HEK293T (cell line): ENCODE results near the gene RAB6A.

ENCODE experiments used
- FOXA1 ChIP-seq: fragments of 450-650 bp; IDR thresholded peaks from 2 replicates; pipeline ENCODE4 v1.6.1; 2016; ENCODE audit warnings: mild to moderate bottlenecking
- FOXK2 ChIP-seq: fragments of 450-650 bp; IDR thresholded peaks from 2 replicates; pipeline ENCODE4 v1.6.1; 2016; ENCODE audit warnings: mild to moderate bottlenecking
- FOXM1 ChIP-seq: fragments of 450-650 bp; IDR thresholded peaks from 2 replicates; pipeline ENCODE4 v1.6.1; 2017; ENCODE audit warnings: mild to moderate bottlenecking, borderline replicate concordance
- SP1 ChIP-seq: fragments of 450-650 bp; IDR thresholded peaks from 2 replicates; pipeline ENCODE4 v1.6.1; 2017

DNA sequence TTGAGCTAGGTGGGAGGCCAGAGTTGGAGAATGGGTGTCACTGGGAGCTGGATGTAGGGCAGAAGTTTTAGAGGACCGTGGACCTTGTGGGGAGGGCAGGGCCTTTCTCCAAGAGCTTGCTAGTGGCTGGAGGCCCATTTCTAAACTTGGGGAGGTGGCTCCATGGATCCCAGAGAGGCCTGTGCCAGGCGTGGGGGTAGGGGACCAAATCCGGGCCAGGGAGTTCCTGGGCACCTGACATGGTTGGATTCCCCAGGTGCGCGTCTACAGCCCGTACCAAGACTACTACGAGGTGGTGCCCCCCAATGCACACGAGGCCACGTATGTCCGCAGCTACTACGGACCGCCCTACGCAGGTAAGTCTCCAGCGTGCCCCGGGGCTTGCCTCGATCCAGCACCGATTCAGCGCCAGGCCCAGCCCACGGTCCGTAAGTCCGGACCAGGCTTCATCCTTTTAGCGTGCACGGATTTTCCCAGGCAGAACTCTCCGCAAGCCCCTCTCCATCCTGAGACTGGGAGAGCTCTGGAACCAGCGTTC, 100.3 kb downstream of the RAB6A start:
- no peak for TF ChIP-seq SP1
- no peak for TF ChIP-seq FOXM1
- TF ChIP-seq FOXK2, result no peak
- no peak for TF ChIP-seq FOXA1
